H1 (cell line): Measurements from ENCODE around the gene PHLPP1.

Experiments
- BCL11A ChIP-seq, 2 experiments: IDR thresholded peaks; one replicate each; pipeline ENCODE4 v1.6.1; 2011; ENCODE audit warnings: low read depth in 2 of 2, low read length in 2 of 2, mild to moderate bottlenecking in 2 of 2
- FOSL1 ChIP-seq: IDR thresholded peaks from 2 replicates; pipeline ENCODE4 v1.6.1; 2011; ENCODE audit warnings: mild to moderate bottlenecking, low read depth, low read length, moderate library complexity; ENCODE audit not compliant: insufficient read depth
- POLR2A ChIP-seq, 2 experiments: IDR thresholded peaks; 1 replicate in 1 of 2; 2 replicates in 1 of 2; pipeline ENCODE4 v1.6.1; 2011; ENCODE audit warnings: low read depth in 2 of 2, low read length in 2 of 2, mild to moderate bottlenecking in 2 of 2; ENCODE audit errors: control extremely low read depth in 1 of 2
- RAD21 ChIP-seq, 2 experiments: IDR thresholded peaks in 1 of 2; conservative IDR thresholded peaks in 1 of 2; 2 replicates each; pipeline ENCODE4 v1.6.1; 2011; ENCODE audit warnings: low read depth in 2 of 2, low read length in 2 of 2, improper control_type of control experiment in 1 of 2, inconsistent platforms in 1 of 2, mild to moderate bottlenecking in 1 of 2, moderate library complexity in 1 of 2
- SIN3A ChIP-seq, 2 experiments: IDR thresholded peaks in 1 of 2; conservative IDR thresholded peaks in 1 of 2; 2 replicates each; pipeline ENCODE4 v1.6.1; 2011 to 2012; ENCODE audit warnings: low read length in 2 of 2, improper control_type of control experiment in 1 of 2, low read depth in 1 of 2, mild to moderate bottlenecking in 1 of 2
- TF ChIP-seq, protein P1 (sequence below), 3 experiments: IDR thresholded peaks; 1 replicate in 2 of 3; 2 replicates in 1 of 3; pipeline versions ENCODE4 v1.5.1 to v1.6.1; 2011; ENCODE audit warnings: low read length in 3 of 3, mild to moderate bottlenecking in 3 of 3, inconsistent platforms in 2 of 3, low read depth in 1 of 3, moderate library complexity in 1 of 3; ENCODE audit not compliant: insufficient read depth in 1 of 3; ENCODE audit errors: control extremely low read depth in 1 of 3

DNA sequence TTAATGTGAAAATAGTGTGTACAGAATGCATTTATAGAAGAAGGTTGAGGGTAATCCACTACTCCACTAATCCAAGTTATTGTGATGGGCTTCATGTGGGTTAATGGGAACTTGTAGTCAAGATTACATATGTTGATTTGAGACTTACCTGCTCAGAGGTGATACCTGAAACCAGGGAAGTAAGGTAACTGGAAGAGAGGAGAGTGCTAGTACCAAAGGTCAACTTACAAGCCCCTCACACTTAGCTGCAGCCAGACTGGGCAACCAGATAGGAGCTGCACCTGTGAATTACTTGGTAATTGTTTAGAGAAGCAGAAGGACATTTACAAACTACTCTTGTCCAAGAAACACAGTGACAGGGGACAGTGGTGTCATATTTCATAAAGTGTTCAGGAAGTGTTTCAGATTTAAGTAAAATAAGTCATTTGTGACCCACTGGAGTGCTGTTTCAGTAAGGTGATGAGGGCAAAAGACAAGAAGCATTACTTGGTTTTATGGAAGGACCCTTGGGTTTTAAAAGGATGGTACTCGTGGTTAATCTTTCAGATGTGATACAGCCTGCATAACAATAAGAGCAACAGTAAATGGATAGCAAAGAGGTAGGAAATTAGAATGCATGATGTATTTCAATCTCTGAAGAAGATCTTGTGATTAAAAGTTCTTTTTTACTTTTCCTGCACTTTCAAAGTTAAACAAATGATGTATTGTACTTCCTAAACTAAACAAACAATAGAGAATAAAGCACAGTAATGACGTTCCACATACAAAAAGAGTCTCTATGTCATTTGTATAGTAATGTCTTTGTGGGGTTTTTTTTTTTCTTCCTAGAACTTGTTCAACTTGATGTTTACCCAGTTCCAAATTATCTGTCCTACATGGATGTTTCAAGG, 189.3 kb downstream of the PHLPP1 start:
- TF ChIP-seq, protein P1, sequence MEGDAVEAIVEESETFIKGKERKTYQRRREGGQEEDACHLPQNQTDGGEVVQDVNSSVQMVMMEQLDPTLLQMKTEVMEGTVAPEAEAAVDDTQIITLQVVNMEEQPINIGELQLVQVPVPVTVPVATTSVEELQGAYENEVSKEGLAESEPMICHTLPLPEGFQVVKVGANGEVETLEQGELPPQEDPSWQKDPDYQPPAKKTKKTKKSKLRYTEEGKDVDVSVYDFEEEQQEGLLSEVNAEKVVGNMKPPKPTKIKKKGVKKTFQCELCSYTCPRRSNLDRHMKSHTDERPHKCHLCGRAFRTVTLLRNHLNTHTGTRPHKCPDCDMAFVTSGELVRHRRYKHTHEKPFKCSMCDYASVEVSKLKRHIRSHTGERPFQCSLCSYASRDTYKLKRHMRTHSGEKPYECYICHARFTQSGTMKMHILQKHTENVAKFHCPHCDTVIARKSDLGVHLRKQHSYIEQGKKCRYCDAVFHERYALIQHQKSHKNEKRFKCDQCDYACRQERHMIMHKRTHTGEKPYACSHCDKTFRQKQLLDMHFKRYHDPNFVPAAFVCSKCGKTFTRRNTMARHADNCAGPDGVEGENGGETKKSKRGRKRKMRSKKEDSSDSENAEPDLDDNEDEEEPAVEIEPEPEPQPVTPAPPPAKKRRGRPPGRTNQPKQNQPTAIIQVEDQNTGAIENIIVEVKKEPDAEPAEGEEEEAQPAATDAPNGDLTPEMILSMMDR (IDR thresholded peaks at IDR 0.05; ENCODE audit: control extremely low read depth in 1 of 3, insufficient read depth in 1 of 3, low read depth in 1 of 3, low read length in 3 of 3): no peak
- TF ChIP-seq RAD21 (IDR thresholded peaks at IDR 0.05 in 1 of 2, conservative IDR thresholded peaks at IDR 0.05 in 1 of 2; ENCODE audit: low read depth in 2 of 2, low read length in 2 of 2) (no peak), BCL11A (IDR thresholded peaks at IDR 0.05; ENCODE audit: low read depth in 2 of 2, low read length in 2 of 2) (no peak), POLR2A (IDR thresholded peaks at IDR 0.05; ENCODE audit: control extremely low read depth in 1 of 2, low read depth in 2 of 2, low read length in 2 of 2) (no peak), FOSL1 (no peak), SIN3A (conservative IDR thresholded peaks at IDR 0.05 in 1 of 2, IDR thresholded peaks at IDR 0.05 in 1 of 2; ENCODE audit: low read depth in 1 of 2, low read length in 2 of 2) (no peak)
